SK-N-SH (cell line): Measurements from ENCODE around the gene TM4SF4. TPM values are rescaled to one million over a fixed set of nuclear protein-coding genes. Genes with fewer than 3 reads are reported as not detected.

ENCODE experiments used
- CTCF ChIA-PET: fragments of 300-600, 350-600 bp; formaldehyde crosslinking; extraction: SDS; loops from one replicate; lab custom pipeline; 2021; lab: Yijun Ruan, JAX
- POLR2A ChIA-PET: fragments of 350-600 bp; sonication (Branson Sonifier 250); formaldehyde crosslinking; extraction: SDS; loops from one replicate; lab custom pipeline; 2020; ENCODE audit warnings: antibody characterized with exemption, inconsistent platforms; lab: Yijun Ruan, JAX
- DNase-seq: peaks from one replicate; pipeline ENCODE4 v3.0.0; 2012
- H2AFZ ChIP-seq: fragments of 200-600 bp; sonication (generic); 2 replicates; pipeline ENCODE4 v1.8.1; 2016; ENCODE audit warnings: antibody characterized with exemption, mild to moderate bottlenecking, low read depth
- H3F3A ChIP-seq: fragments of 200-600 bp; sonication (generic); replicated peaks from 2 replicates; pipeline ENCODE3; 2016; ENCODE audit warnings: antibody characterized with exemption, mild to moderate bottlenecking; ENCODE audit not compliant: insufficient read depth
- H3K27ac ChIP-seq, 2 experiments: fragments of 200-500 bp in 1 of 2; fragments of 200-600 bp in 1 of 2; sonication (Bioruptor generic) in 1 of 2; sonication (generic), shearing (Covaris generic) in 1 of 2; 2 replicates each; pipeline versions ENCODE4 v1.5.1 to v1.6.1; 2014 to 2016; ENCODE audit warnings: low read depth in 2 of 2, inconsistent platforms in 1 of 2, low read length in 1 of 2, mild to moderate bottlenecking in 1 of 2, mixed read lengths in 1 of 2
- H3K27me3 ChIP-seq: fragments of 200-600 bp; sonication (generic), shearing (Covaris generic); 2 replicates; pipeline ENCODE4 v1.6.1; 2016; ENCODE audit warnings: mixed run types; ENCODE audit not compliant: insufficient read depth
- H3K36me3 ChIP-seq, 2 experiments: fragments of 200-500 bp in 1 of 2; fragments of 200-600 bp in 1 of 2; sonication (Bioruptor generic) in 1 of 2; sonication (generic) in 1 of 2; replicated peaks in 1 of 2; 2 replicates each; pipeline versions ENCODE3 to v1.5.1; 2014 to 2016; ENCODE audit warnings: low read length in 1 of 2, mild to moderate bottlenecking in 1 of 2; ENCODE audit not compliant: insufficient read depth in 2 of 2, control insufficient read depth in 1 of 2
- H3K4me1 ChIP-seq, 2 experiments: fragments of 200-500 bp in 1 of 2; fragments of 200-600 bp in 1 of 2; sonication (Bioruptor generic) in 1 of 2; sonication (generic), shearing (Covaris generic) in 1 of 2; 2 replicates each; pipeline versions ENCODE4 v1.5.1 to v1.6.1; 2014 to 2016; ENCODE audit warnings: low read depth in 1 of 2, low read length in 1 of 2, mixed run types in 1 of 2; ENCODE audit not compliant: insufficient read depth in 2 of 2, control insufficient read depth in 1 of 2
- H3K4me2 ChIP-seq: fragments of 200-600 bp; sonication (generic), shearing (Covaris generic); 2 replicates; pipeline ENCODE4 v1.6.1; 2017; ENCODE audit warnings: mixed run types
- H3K4me3 ChIP-seq, 2 experiments: fragments of 200-500 bp in 1 of 2; fragments of 200-600 bp in 1 of 2; sonication (Bioruptor generic) in 1 of 2; sonication (generic), shearing (Covaris generic) in 1 of 2; 2 replicates each; pipeline versions ENCODE4 v1.5.1 to v1.8.1; 2014 to 2016; ENCODE audit warnings: low read depth in 2 of 2, inconsistent platforms in 1 of 2, low read length in 1 of 2, mild to moderate bottlenecking in 1 of 2, mixed read lengths in 1 of 2, moderate library complexity in 1 of 2
- H3K79me2 ChIP-seq: fragments of 200-600 bp; sonication (generic); 2 replicates; pipeline ENCODE4 v1.8.1; 2017; ENCODE audit warnings: mild to moderate bottlenecking; ENCODE audit not compliant: insufficient read depth
- H3K9ac ChIP-seq: fragments of 200-600 bp; sonication (generic); 2 replicates; pipeline ENCODE4 v1.6.1; 2017; ENCODE audit warnings: mixed run types
- H3K9me2 ChIP-seq: fragments of 200-600 bp; sonication (generic); 2 replicates; pipeline ENCODE4 v1.6.1; 2017; ENCODE audit warnings: mixed run types
- H3K9me3 ChIP-seq: fragments of 200-600 bp; sonication (generic); 2 replicates; pipeline ENCODE4 v1.6.1; 2017; ENCODE audit warnings: mixed run types, mild to moderate bottlenecking, moderate library complexity
- H4K20me1 ChIP-seq: fragments of 200-600 bp; sonication (generic); 2 replicates; pipeline ENCODE4 v1.6.1; 2017; ENCODE audit warnings: mild to moderate bottlenecking, mixed run types; ENCODE audit not compliant: insufficient read depth
- CTCF ChIP-seq: fragments of 200-600 bp; sonication (generic); IDR thresholded peaks from 2 replicates; pipeline ENCODE4 v1.6.1; 2017; ENCODE audit warnings: antibody characterized with exemption, mild to moderate bottlenecking, moderate library complexity
- ELF1 ChIP-seq: IDR thresholded peaks from 2 replicates; pipeline ENCODE4 v1.4.0; 2012
- EP300 ChIP-seq, 2 experiments: IDR thresholded peaks; 2 replicates each; pipeline versions ENCODE4 v1.4.0 to v1.6.1; 2012; ENCODE audit warnings: borderline replicate concordance in 1 of 2, low read depth in 1 of 2, low read length in 1 of 2
- FOSL2 ChIP-seq: IDR thresholded peaks from 2 replicates; pipeline ENCODE4 v1.4.0; 2012; ENCODE audit warnings: low read depth, mild to moderate bottlenecking, moderate library complexity, borderline replicate concordance
- FOXM1 ChIP-seq: IDR thresholded peaks from 2 replicates; pipeline ENCODE4 v1.4.0; 2012; ENCODE audit warnings: low read depth, mild to moderate bottlenecking
- JUND ChIP-seq: IDR thresholded peaks from 2 replicates; pipeline ENCODE4 v1.4.0; 2012
- NFIC ChIP-seq: IDR thresholded peaks from 2 replicates; pipeline ENCODE4 v1.4.0; 2012; ENCODE audit warnings: borderline replicate concordance
- NRF1 ChIP-seq: IDR thresholded peaks from 2 replicates; pipeline ENCODE4 v1.6.1; 2012; ENCODE audit warnings: low read depth, mild to moderate bottlenecking, low read length
- PBX3 ChIP-seq: IDR thresholded peaks from 2 replicates; pipeline ENCODE4; 2012
- POLR2AphosphoS5 ChIP-seq: IDR thresholded peaks from 2 replicates; pipeline ENCODE4 v1.6.1; 2012; ENCODE audit warnings: low read depth, low read length
- REST ChIP-seq: IDR thresholded peaks from 2 replicates; pipeline ENCODE4 v1.6.1; 2012; ENCODE audit warnings: mild to moderate bottlenecking, low read depth, low read length, moderate library complexity
- RXRA ChIP-seq: IDR thresholded peaks from 2 replicates; pipeline ENCODE4 v1.4.0; 2012; ENCODE audit warnings: low read depth, mild to moderate bottlenecking, borderline replicate concordance
- SIN3A ChIP-seq: IDR thresholded peaks from 2 replicates; pipeline ENCODE4 v1.6.1; 2012; ENCODE audit warnings: low read depth, mild to moderate bottlenecking, low read length, moderate library complexity, borderline replicate concordance
- TCF12 ChIP-seq: IDR thresholded peaks from 2 replicates; pipeline ENCODE4 v1.4.0; 2012
- TEAD4 ChIP-seq: IDR thresholded peaks from 2 replicates; pipeline ENCODE4 v1.4.0; 2012; ENCODE audit warnings: mild to moderate bottlenecking, borderline replicate concordance; ENCODE audit not compliant: insufficient read depth
- YY1 ChIP-seq: IDR thresholded peaks from 2 replicates; pipeline ENCODE4 v1.4.0; 2012; ENCODE audit warnings: low read depth, mild to moderate bottlenecking
- WGBS: methylation state at CpG from one replicate; pipeline ENCODE4 v1.1.6; 2017; ENCODE audit warnings: low lambda C conversion rate; 5-methylcytosine and 5-hydroxymethylcytosine counted together
- polyA plus RNA-seq, 3 experiments: library from polyadenylated mRNA; depleted of rRNA; stranded (reverse); fragments of >200 nt; gene quantifications; 2 replicates each; pipeline ENCODE4 v1.2.3, GENCODE V29; 2012

The TM4SF4 gene
- polyA plus RNA-seq, 1 of the 3 experiments (the other 2 are of a cell fraction), result 0.08 TPM

GRCh38 chr3:149547954-149548668 lies 73.6 kb downstream of the TM4SF4 start:
- ChIA-PET CTCF (interaction anchor here (0.6 to 0.7 kb wide), 2 partner anchors 30 to 41 kb away, joined by 3 read pairs; no protein-coding TSS in a partner anchor), POLR2A (no interaction called here)
- no peak for DNase-seq
- peaks cover 24 to 27% of the 10 kb centered on the region in 2 experiments for H3K4me1 ChIP-seq
- peak overlapping the region; percentile 64 for H3K4me2 ChIP-seq
- no peaks in the 10 kb centered on the region for H3K27me3 ChIP-seq
- H3K9me3 ChIP-seq, result no peaks in the 10 kb centered on the region
- TF ChIP-seq JUND (peak; percentile 53), RXRA (peak; percentile 65; the same call in 1 of the 2 replicates), NRF1 (no peak), CTCF (no peak), YY1 (no peak), FOSL2 (peak; percentile 40; the same call in 1 of the 2 replicates), EP300 (IDR thresholded peaks at IDR 0.05; ENCODE audit: borderline replicate concordance in 1 of 2, low read depth in 1 of 2, low read length in 1 of 2) (peak in 1 of 2 experiments; percentile 51; a peak in 2 of 4 replicates), TCF12 (peak; percentile 95), FOXM1 (no peak), SIN3A (no peak; the same call in 1 of the 2 replicates), REST (no peak), TEAD4 (peak; percentile 68; the same call in 1 of the 2 replicates), ELF1 (peak; percentile 51; the same call in 1 of the 2 replicates), POLR2AphosphoS5 (peak; percentile 60; the same call in 1 of the 2 replicates), NFIC (peak; percentile 75; the same call in 1 of the 2 replicates), PBX3 (peak; percentile 75)
- H2AFZ ChIP-seq, result no peak overlapping the region
- no peaks in the 10 kb centered on the region for H4K20me1 ChIP-seq
- WGBS, result 38% methylated on average over 13 of the region's 13 CpGs
- no peak overlapping the region for H3K4me3 ChIP-seq
- peaks cover 0 to 12% of the 10 kb centered on the region in 2 experiments for H3K36me3 ChIP-seq
- H3K27ac ChIP-seq, result peak overlapping the region; percentile 78 to 87
- peak overlapping the region; percentile 47; the same call in 1 of the 2 replicates for H3K9ac ChIP-seq
- no peaks in the 10 kb centered on the region for H3K9me2 ChIP-seq
- H3K79me2 ChIP-seq, result peaks cover 63% of the 10 kb centered on the region
- H3F3A ChIP-seq, result peaks cover 15% of the 10 kb centered on the region
